CD14-positive monocyte (primary cell): ENCODE data around the gene PLXDC2. TPM values are rescaled to one million over a fixed set of nuclear protein-coding genes. Genes with fewer than 3 reads are reported as not detected.

Source experiments
- DNase-seq, 3 donors: peaks; one replicate each; pipeline ENCODE4 v3.0.0-alpha.2; 2011 to 2022
- H2AFZ ChIP-seq: 2 replicates; pipeline ENCODE4 v1.6.0; 2012; ENCODE audit warnings: mild to moderate bottlenecking, low read depth, low read length, inconsistent platforms; ENCODE audit not compliant: insufficient read depth, poor library complexity, severe bottlenecking
- H3K27ac ChIP-seq, 2 donors: 1 replicate in 1 of 2; 2 replicates in 1 of 2; pipeline ENCODE4 v1.5.1; 2012 to 2013; ENCODE audit warnings: low read length in 2 of 2, control low read depth in 1 of 2, inconsistent platforms in 1 of 2, low read depth in 1 of 2, mild to moderate bottlenecking in 1 of 2
- H3K27me3 ChIP-seq, 2 donors: one replicate each; pipeline versions ENCODE4 v1.6.0 to v1.6.1; 2011 to 2013; ENCODE audit warnings: low read length in 2 of 2; ENCODE audit not compliant: control insufficient read depth in 2 of 2, insufficient read depth in 2 of 2
- H3K36me3 ChIP-seq, 2 donors: replicated peaks in 1 of 2; 1 replicate in 1 of 2; 2 replicates in 1 of 2; pipeline versions ENCODE4 v1.5.1 to v1.6.1; 2012 to 2013; ENCODE audit warnings: low read length in 2 of 2, control low read depth in 1 of 2, inconsistent platforms in 1 of 2, mild to moderate bottlenecking in 1 of 2; ENCODE audit not compliant: insufficient read depth in 2 of 2, control insufficient read depth in 1 of 2
- H3K4me1 ChIP-seq, 2 donors: 1 replicate in 1 of 2; 2 replicates in 1 of 2; pipeline versions ENCODE4 v1.5.1 to v1.6.1; 2012 to 2013; ENCODE audit warnings: low read length in 2 of 2, control low read depth in 1 of 2, inconsistent platforms in 1 of 2, mild to moderate bottlenecking in 1 of 2, moderate library complexity in 1 of 2; ENCODE audit not compliant: insufficient read depth in 2 of 2, control insufficient read depth in 1 of 2
- H3K4me2 ChIP-seq: replicated peaks from 2 replicates; pipeline ENCODE3; 2012; ENCODE audit warnings: low read length, moderate library complexity, mild to moderate bottlenecking; ENCODE audit not compliant: poor library complexity, severe bottlenecking; ENCODE audit errors: extremely low read depth
- H3K4me3 ChIP-seq, 3 experiments: fragments of 200-600 bp in 1 of 3; sonication (generic) in 1 of 3; replicated peaks in 1 of 3; 1 replicate in 2 of 3; 2 replicates in 1 of 3; pipeline ENCODE4 v1.5.1; 2011 to 2013; ENCODE audit warnings: low read length in 3 of 3, mild to moderate bottlenecking in 3 of 3, control low read depth in 2 of 3, low read depth in 2 of 3, inconsistent platforms in 1 of 3, moderate library complexity in 1 of 3
- H3K79me2 ChIP-seq: 2 replicates; pipeline ENCODE4 v1.6.0; 2012; ENCODE audit warnings: mild to moderate bottlenecking, control low read depth, inconsistent platforms, low read length, moderate library complexity; ENCODE audit not compliant: insufficient read depth
- H3K9ac ChIP-seq: 2 replicates; pipeline ENCODE4 v1.6.0; 2017; ENCODE audit warnings: low read length, mild to moderate bottlenecking; ENCODE audit not compliant: insufficient read depth, poor library complexity, severe bottlenecking
- H3K9me3 ChIP-seq, 2 donors: replicated peaks in 1 of 2; 1 replicate in 1 of 2; 2 replicates in 1 of 2; pipeline versions ENCODE4 v1.5.1 to v1.6.1; 2012 to 2013; ENCODE audit warnings: low read length in 2 of 2, control low read depth in 1 of 2; ENCODE audit not compliant: control insufficient read depth in 1 of 2, insufficient read depth in 1 of 2
- H4K20me1 ChIP-seq: 2 replicates; pipeline ENCODE4 v1.6.0; 2012; ENCODE audit warnings: mild to moderate bottlenecking, low read length, control low read depth, moderate library complexity; ENCODE audit not compliant: insufficient read depth
- H3K27ac Mint-ChIP-seq, 7 donors: one replicate each; pipeline ENCODE4 v1.8.0; 2020; ENCODE audit warnings: mild to moderate bottlenecking in 7 of 7, mixed read lengths in 7 of 7, moderate library complexity in 6 of 7, inconsistent platforms in 2 of 7
- H3K27me3 Mint-ChIP-seq, 3 donors: one replicate each; pipeline ENCODE4 v1.8.0; 2021 to 2022; ENCODE audit warnings: low read depth in 3 of 3, mild to moderate bottlenecking in 3 of 3, mixed read lengths in 3 of 3, moderate library complexity in 3 of 3, inconsistent platforms in 1 of 3
- H3K36me3 Mint-ChIP-seq, 2 donors: one replicate each; pipeline ENCODE4 v1.8.0; 2020; ENCODE audit warnings: mixed read lengths in 2 of 2, inconsistent platforms in 1 of 2, mild to moderate bottlenecking in 1 of 2
- H3K4me1 Mint-ChIP-seq: one replicate; pipeline ENCODE4 v1.8.0; 2020; ENCODE audit warnings: mild to moderate bottlenecking, mixed read lengths
- H3K4me3 Mint-ChIP-seq, 2 donors: one replicate each; pipeline ENCODE4 v1.8.0; 2020; ENCODE audit warnings: mild to moderate bottlenecking in 2 of 2, mixed read lengths in 2 of 2, moderate library complexity in 1 of 2
- H3K9me3 Mint-ChIP-seq, 7 donors: one replicate each; pipeline ENCODE4 v1.8.0; 2020 to 2022; ENCODE audit warnings: mixed read lengths in 7 of 7, mild to moderate bottlenecking in 6 of 7, moderate library complexity in 6 of 7, inconsistent platforms in 2 of 7
- CTCF ChIP-seq: fragments of 200-600 bp; IDR thresholded peaks from one replicate; pipeline ENCODE4 v1.8.0; 2022; ENCODE audit warnings: antibody characterized with exemption, mild to moderate bottlenecking
- WGBS: methylation state at CpG from one replicate; pipeline ENCODE4 v1.1.5; 2013; ENCODE audit warnings: missing lambda C conversion rate; ENCODE audit not compliant: insufficient coverage; 5-methylcytosine and 5-hydroxymethylcytosine counted together
- intact Hi-C, 2 donors: fragments of 100-400 bp; cut with micrococcal nuclease; formaldehyde crosslinking; loops; one replicate each; pipeline versions ENCODE4 v1.15.0 to v1.15.1; 2023
- polyA plus RNA-seq, 3 donors: library from polyadenylated mRNA; depleted of rRNA in 1 of 3; unstranded in 2 of 3; stranded (reverse) in 1 of 3; fragments of 300-500 nt in 2 of 3; fragments of >200 nt in 1 of 3; fragmentation: Illumina TruSeq in 2 of 3; gene quantifications; 1 replicate in 2 of 3; 2 replicates in 1 of 3; pipeline ENCODE4 v1.2.3, GENCODE V29; 2012 to 2021

Gene PLXDC2
- polyA plus RNA-seq, 3 donors, result 37.5 to 128 (median 93.6) TPM

GRCh38 chr10:20017961-20018360 lies 201.7 kb downstream of the PLXDC2 start:
- peak overlapping the region in 1 of 2 donors; percentile 58 for H3K27ac ChIP-seq
- H3K9me3 ChIP-seq, result peaks cover 0 to 7% of the 10 kb centered on the region in 2 donors
- 90% methylated on average over 2 of the region's 2 CpGs for WGBS
- no peaks in the 10 kb centered on the region for H3K27me3 ChIP-seq
- no peaks in the 10 kb centered on the region for H3K27me3 Mint-ChIP-seq
- intact Hi-C loops, result no loop called here
- peak overlapping the region; percentile 14 for H3K4me2 ChIP-seq
- peaks cover 16 to 19% of the 10 kb centered on the region in 2 donors for H3K36me3 Mint-ChIP-seq
- H3K4me3 ChIP-seq, result no peak overlapping the region
- no peak for TF ChIP-seq CTCF
- H3K79me2 ChIP-seq, result peaks cover 66% of the 10 kb centered on the region
- no peak overlapping the region for H3K4me3 Mint-ChIP-seq
- no peak overlapping the region for H3K9ac ChIP-seq
- H3K27ac Mint-ChIP-seq, result peak overlapping the region in 6 of 7 donors; percentile 47 to 85 (median 70)
- peaks cover 36% of the 10 kb centered on the region for H3K4me1 Mint-ChIP-seq
- peaks cover 0 to 6% of the 10 kb centered on the region in 2 donors for H3K36me3 ChIP-seq
- H3K9me3 Mint-ChIP-seq, result peaks cover 5 to 14% (median 6%) of the 10 kb centered on the region in 7 donors
- peaks cover 33% of the 10 kb centered on the region for H4K20me1 ChIP-seq
- no peak overlapping the region for H2AFZ ChIP-seq
- peaks cover 25 to 41% of the 10 kb centered on the region in 2 donors for H3K4me1 ChIP-seq
- DNase-seq, result peak; percentile 25 to 68 (median 59)

- Mint-ChIP-seq H3K36me3 (peaks cover 11 to 18% of the 10 kb centered on the region in 2 donors), H3K9me3 (peaks cover 0 to 11% (median 3%) of the 10 kb centered on the region in 7 donors), H3K4me3 (no peak overlapping the region), H3K4me1 (peaks cover 36% of the 10 kb centered on the region), H3K27ac (peak overlapping the region in 2 of 7 donors; percentile 42 to 85), H3K27me3 (no peaks in the 10 kb centered on the region)
- intact Hi-C loops, result no loop called here
- Histone ChIP-seq H2AFZ (no peak overlapping the region), H3K4me2 (no peak overlapping the region), H3K79me2 (peaks cover 75% of the 10 kb centered on the region), H3K36me3 (peaks cover 0 to 2% of the 10 kb centered on the region in 2 donors), H3K9me3 (peaks cover 0 to 4% of the 10 kb centered on the region in 2 donors), H3K4me3 (no peak overlapping the region), H3K27me3 (no peaks in the 10 kb centered on the region), H3K27ac (no peak overlapping the region), H4K20me1 (peaks cover 58% of the 10 kb centered on the region), H3K9ac (no peak overlapping the region), H3K4me1 (peaks cover 25 to 41% of the 10 kb centered on the region in 2 donors)
- no peak for TF ChIP-seq CTCF
- no peak for DNase-seq
- WGBS, result no CpG with 5 or more reads among the region's 1 CpG
Observed at GRCh38 chr10:20020677-20021076, 204.4 kb downstream of the PLXDC2 start.
